HG03039 (cell line): ENCODE results near the gene AP3B1.

ENCODE experiments used
- ATAC-seq: cut with Tn5 transposase; IDR thresholded peaks from one replicate; pipeline ENCODE4 v1.9.1; 2021; ENCODE audit warnings: mild to moderate bottlenecking, moderate library complexity; ENCODE audit not compliant: unreplicated experiment

Gene AP3B1

DNA sequence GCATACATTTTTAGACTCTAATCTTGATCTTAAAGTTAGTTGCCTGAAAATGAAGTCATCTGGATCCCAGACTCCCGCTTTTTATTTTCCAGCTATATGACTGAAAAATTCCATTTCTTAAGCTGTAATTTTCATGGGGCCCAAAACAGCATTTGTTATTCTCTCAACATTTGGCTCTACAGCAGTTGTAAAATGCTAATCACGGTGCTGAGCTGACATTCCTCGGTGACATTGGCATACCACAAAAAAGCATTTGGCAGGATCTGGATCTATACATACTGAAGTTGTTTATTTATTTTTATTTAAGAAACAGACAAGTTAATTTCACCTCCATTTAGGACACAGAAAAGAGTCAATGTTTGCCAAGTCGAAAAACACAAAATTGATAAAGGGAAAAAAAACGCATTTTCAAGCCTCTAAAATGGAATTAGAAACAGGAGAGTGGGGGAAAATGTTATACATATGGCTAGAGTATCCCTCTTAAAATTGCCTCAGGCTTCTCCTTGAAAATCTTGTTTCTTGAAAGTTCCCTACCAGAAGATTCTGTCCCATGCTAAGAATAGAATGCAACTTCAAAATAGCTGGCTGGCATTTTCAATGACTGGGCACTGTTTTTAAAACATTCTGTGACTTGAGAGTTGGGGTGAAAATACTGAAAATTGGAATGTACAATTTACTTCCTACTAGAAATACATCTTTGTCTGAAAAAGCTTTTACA is 310.9 kb downstream of the AP3B1 start:
- no peak for ATAC-seq

- no peak for ATAC-seq
Measured at GRCh38 chr5:77981820-77982219, 312.7 kb downstream of the AP3B1 start.

- no peak for ATAC-seq
Measured at GRCh38 chr5:77974576-77974975, 319.9 kb downstream of the AP3B1 start.

- no peak for ATAC-seq
Measured at GRCh38 chr5:77973253-77973609, 321.3 kb downstream of the AP3B1 start.

- no peak for ATAC-seq
Measured at GRCh38 chr5:77972469-77973252, 321.8 kb downstream of the AP3B1 start.

DNA sequence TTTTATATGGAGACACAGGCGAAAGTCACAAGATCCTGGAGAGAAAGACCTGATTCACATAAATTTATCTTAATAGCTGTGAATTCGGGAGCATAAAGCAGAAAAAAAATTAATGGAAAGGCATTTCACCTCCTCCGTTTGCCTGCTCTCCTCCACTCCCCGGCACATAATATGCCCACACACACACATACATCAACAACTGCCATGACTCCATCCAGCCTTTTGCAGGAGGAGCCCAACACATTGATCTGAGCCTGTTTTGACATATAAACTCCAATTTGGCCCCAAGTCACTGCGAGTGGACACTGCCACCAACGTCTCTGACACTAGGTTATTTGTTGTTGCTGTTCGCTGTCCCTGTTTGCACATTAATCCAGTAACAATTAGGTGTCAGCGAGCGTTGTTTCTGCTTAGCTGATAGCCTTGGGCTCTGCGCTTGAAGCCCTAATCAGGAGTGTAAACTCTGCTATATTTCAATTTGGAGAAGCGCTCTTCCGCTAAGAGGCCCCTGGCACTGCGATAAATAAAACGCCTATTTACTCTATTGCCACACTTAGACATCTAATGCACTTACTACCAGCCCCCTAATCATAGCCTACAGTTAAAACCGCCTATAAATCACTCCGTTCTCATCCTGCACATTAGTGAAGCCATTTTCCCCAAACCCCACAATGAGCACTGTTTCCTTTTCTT is 322.6 kb downstream of the AP3B1 start:
- no peak for ATAC-seq

DNA sequence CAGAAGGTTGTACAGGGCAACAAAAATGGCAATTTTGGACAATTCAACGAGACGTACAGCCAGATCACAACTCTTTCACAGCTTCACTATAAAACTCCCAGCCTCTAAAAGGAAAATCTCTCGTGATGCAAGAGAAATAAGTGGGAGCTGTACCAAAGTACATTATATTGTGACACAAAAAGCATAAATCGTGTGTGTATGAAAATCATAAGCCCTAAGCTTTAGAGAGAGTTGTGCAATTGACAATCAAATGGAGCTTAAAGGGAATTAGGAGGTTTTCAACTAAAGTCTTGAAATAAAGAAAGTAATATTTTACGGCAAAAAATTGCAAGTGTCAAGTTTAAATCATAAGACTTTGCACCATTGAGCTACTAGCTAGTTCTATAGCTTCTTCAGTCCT is 323.6 kb downstream of the AP3B1 start:
- ATAC-seq, result no peak

DNA sequence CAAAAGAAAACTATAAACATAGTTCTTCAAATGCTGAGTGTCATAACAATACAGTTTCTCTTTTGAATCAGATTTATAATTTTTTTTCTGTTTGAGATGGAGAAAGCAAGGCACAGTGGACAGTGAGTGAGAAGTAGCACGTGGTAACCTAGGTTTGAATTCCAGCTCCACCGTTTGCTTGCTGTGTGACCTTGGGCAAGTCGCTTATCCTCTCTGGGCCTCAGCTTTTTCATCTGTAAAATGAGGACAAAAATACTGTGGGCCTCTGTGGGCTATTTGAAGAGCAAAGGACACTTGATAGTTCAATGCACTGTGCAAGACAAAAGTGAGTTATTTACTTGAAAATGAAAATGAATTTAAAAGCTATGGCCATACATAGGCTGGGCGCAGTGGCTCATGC is 330.7 kb downstream of the AP3B1 start:
- no peak for ATAC-seq

DNA sequence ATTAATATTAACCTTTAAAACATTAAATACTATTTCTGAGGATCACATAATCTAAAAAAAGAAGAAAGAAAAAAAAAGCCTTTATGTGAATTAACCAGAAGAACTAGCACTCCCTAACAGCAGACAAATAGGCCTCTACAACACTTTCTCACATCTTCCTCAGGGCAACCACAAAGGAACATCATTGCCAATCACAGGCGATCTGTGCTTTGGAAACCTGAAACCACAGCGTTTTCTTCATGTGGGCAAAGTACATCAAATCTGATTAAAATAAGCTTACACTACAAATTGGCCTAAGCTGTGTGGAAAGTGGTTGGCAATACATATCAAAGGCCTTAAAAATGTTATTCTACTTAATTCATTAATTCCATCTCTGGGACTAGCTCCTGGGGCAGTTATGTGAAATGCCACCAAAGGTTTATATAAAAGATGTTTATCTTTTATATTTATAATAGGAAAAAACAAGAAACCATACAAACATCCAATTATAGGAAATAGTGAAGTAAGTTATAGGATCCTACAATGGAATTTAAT is 333.6 kb downstream of the AP3B1 start:
- ATAC-seq, result no peak

DNA sequence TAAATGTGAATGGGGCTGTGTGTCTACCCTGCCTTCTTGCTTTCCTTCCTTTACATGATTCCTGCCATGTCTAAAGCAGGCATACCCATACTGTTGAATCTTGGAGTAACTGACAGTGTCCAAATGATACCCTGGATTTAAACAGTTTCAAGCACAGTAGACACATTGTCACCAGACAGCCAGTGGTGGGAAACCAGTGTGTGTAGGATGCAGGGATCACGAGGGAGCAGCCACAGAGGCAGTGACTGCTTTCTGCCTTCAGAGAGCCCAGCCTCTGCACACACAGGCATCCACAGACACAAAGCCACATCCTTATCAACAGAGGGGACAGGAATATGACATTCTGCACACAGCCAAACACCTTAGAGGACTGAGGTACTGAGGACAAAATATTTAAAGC is 334.2 kb downstream of the AP3B1 start:
- ATAC-seq, result no peak

DNA sequence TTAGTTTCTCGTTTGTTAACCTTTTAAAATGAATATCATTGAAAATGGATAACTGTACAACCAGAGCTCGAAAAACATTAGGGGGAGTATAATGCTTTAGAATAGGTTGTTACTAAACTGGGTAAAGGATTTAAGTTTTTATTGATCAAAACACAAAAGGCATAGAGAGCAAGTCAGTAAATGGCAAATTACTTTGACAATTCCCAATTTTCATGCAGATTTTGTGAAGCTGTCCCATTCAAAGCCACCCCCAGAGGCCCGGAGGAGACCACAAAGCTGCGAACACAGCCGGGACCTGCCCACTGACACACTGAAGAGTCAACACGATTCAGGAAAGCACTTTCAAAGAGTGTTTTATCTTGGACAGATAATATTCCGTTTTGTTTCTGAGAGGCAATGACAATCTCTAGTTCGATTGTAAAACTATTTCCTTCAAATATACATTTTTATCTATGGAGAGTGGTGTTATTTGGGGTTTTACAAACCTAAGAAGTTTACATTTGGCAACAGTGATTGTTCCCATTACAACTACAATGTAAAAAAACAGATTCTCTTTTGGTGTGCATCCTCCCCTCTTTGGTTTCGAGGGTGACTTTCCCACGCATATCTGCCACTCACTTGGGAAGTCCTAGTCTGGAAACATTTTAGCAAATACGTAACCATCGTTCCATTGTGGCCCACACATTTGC is 335.7 kb downstream of the AP3B1 start:
- ATAC-seq, result no peak

- no peak for ATAC-seq
Measured at GRCh38 chr5:77957931-77958521, 336.5 kb downstream of the AP3B1 start.

GRCh38 chr5:77957516-77957915 is 337.0 kb downstream of the AP3B1 start:
- no peak for ATAC-seq

DNA sequence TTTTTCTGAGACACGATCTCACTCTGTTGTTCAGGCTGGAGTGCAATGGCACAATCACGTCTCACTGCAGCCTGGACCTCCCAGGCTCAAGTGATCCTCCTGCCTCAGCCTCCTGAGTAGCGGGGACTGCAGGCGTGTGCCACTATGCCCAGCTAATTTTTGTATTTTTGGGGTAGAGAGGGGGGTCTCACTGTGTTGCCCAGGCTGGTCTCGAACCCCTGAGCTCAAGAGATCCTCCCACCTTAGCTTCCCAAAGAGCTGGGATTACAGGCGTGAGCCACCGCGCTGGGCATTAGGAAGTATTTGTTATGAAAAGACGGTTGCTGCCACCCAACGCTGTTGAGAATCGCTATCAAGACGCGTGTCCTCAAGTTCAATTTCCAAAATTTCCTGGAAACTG is 337.4 kb downstream of the AP3B1 start:
- no peak for ATAC-seq

DNA sequence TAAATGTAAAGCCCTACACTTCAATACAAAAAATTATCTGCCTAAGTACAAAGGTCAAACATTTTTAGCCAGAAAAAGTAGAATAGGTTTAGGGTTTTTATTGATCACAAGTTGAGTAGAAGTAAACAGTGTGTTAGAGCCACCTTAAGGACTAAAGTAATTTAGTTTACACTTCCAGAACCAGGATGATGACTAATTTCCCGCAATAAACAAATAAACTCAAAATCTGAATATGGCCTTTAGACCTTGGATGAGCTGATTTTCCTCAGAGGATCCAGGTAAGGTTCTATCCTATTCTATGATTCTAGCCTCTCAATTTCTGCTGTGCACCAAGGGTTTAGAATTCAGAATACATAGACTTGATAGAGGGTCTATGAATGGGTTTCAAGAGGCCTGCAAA is 338.9 kb downstream of the AP3B1 start:
- ATAC-seq, result no peak

- ATAC-seq, result no peak
Measured at GRCh38 chr5:77953374-77953773, 341.1 kb downstream of the AP3B1 start.

- ATAC-seq, result no peak
Measured at GRCh38 chr5:77952636-77953212, 341.8 kb downstream of the AP3B1 start.
